Motor neuron (in vitro differentiated cells): ENCODE results near the gene KIRREL3. TPM values are rescaled to one million over a fixed set of nuclear protein-coding genes. Genes with fewer than 3 reads are reported as not detected.

Experiments
- ATAC-seq, 8 experiments: fragments of 200-7000 bp; cut with Tn5 transposase; replicated peaks in 6 of 8; 2 replicates each; pipeline ENCODE4 v1.8.0; 2021; ENCODE audit warnings: mild to moderate bottlenecking in 8 of 8, moderate library complexity in 8 of 8
- H3K27ac ChIP-seq, 2 donors: fragments of 250-450 bp; sonication (Bioruptor Pico); 2 replicates each; pipeline ENCODE4 v1.9.0; 2021; ENCODE audit warnings: antibody characterized with exemption in 2 of 2, mild to moderate bottlenecking in 2 of 2, moderate library complexity in 1 of 2
- H3K4me1 ChIP-seq, 2 donors: fragments of 250-450 bp; sonication (Bioruptor Pico); replicated peaks in 1 of 2; 2 replicates each; pipeline ENCODE4 v1.6.1; 2021; ENCODE audit warnings: antibody characterized with exemption in 2 of 2, mild to moderate bottlenecking in 2 of 2, moderate library complexity in 1 of 2
- H3K4me3 ChIP-seq, 5 donors: fragments of 250-450 bp; sonication (Bioruptor Pico); 2 replicates each; pipeline ENCODE4 v1.9.0; 2021; ENCODE audit warnings: antibody characterized with exemption in 5 of 5, mild to moderate bottlenecking in 5 of 5, moderate library complexity in 4 of 5
- WGBS, 10 experiments: fragments of 450-650 bp; shearing (Covaris generic); methylation state at CpG; one replicate each; pipeline ENCODE4 v1.0.0; 2022; 5-methylcytosine and 5-hydroxymethylcytosine counted together
- in situ Hi-C, 9 experiments: fragments of 400-800 bp; cut with MboI; loops; one replicate each; pipeline ENCODE4 v1.15.0; 2021; ENCODE audit warnings: low sequenced_read_pairs in 9 of 9, low pct_unique_long_range_greater_than_20kb in 2 of 9; ENCODE audit not compliant: unreplicated experiment in 9 of 9
- total RNA-seq, 8 experiments: library from RNA; unstranded; fragments of 300-600 nt; gene quantifications; 2 replicates each; pipeline versions ENCODE4 v1.2.3 to v1.2.4, GENCODE V29; 2022

The KIRREL3 gene
- total RNA-seq, 8 experiments from 2014 or later: 3.2 to 53.1 (median 4.8) TPM

DNA sequence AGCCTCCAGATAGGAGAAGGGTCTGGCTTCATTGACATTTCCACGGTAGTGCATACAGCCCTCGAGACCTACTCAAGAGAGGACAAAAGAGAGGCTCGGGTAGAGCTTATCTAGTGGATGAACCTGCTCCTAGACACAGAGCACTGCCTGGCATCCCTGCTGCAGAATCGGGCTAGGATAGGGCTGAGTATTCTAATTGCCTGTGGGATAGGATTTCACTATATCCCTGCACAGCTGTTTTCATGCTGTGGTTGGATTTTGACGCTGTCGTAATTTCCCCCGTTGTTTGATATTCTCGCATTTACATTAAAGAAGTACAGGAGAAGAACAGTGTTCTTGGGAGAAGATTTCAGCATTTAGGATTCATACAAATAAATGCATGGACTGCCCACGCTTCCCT, 107.8 kb downstream of the KIRREL3 start:
- Histone ChIP-seq H3K4me3 (no peak overlapping the region), H3K27ac (no peak overlapping the region), H3K4me1 (peaks cover 10 to 13% of the 10 kb centered on the region in 2 donors)
- peak in 4 of 8 experiments; percentile 20 to 32 (median 28) for ATAC-seq
- 43 to 100% (median 69%) methylated on average over 1 to 8 of the region's 9 CpGs; no CpG with 5 or more reads in 1 of the 10 experiments for WGBS, 10 experiments
- in situ Hi-C loops: no loop called here

DNA sequence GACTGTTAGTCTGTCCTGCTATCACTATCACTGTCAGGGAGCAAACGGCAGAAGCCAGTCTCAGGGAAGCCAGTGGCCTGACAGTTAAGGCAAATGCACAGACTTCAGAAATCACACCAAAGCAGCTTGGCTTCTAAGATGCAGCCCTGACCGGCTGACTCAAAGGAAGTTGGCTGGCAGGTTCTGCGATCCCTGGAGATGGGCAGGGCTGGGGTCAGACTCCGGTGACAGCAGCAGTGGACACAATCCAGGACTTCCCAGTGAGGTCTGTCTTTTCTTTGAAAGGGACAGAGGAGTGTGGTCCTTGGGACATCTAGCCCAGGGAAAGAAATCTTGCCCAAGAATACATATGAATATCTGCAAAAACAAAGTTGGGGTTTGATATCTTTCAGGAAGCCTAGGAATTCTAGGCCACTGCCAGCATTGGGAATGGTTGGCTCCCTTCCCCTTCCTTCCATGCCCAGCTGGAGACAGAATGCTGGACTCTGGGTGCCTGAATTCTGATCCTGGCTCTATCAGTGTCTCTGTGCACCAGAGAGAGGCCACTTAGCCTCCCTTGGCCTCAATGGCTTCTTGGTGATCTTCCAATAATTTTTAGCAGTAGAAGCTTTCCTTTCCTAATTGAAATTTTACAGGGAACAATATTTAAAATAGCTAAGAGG, 108.9 kb downstream of the KIRREL3 start:
- peak in 3 of 8 experiments; percentile 12 to 55 (median 41) for ATAC-seq
- Histone ChIP-seq H3K4me1 (peaks cover 10 to 13% of the 10 kb centered on the region in 2 donors), H3K4me3 (no peak overlapping the region), H3K27ac (no peak overlapping the region)
- 0 to 83% (median 67%) methylated on average over 1 to 4 of the region's 4 CpGs; no CpG with 5 or more reads in 4 of the 10 experiments for WGBS, 10 experiments
- in situ Hi-C loops: no loop called here

DNA sequence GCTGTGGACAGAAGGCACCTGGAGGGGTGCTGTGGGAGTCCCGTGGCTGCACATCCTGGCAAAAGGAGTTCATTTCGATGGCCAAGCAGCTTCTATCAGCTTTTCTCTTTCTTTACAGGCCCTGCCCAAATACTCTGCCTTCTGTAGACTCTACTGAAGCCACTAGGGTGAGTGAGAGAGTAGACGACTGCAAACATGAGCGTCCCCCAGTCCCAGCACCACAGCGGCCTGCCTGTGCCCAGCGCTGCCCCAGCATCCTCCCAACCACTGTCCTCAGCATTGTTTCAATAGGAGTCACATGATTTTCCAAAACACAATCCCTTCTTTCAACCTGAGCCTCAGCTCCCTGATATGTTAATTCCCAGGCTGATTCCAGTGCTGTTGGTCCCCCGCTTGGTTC, 110.0 kb downstream of the KIRREL3 start:
- WGBS, 10 experiments: 20 to 100% (median 45%) methylated on average over 1 to 6 of the region's 7 CpGs; no CpG with 5 or more reads in 3 of the 10 experiments
- in situ Hi-C loops: no loop called here
- Histone ChIP-seq H3K4me1 (peaks cover 10 to 15% of the 10 kb centered on the region in 2 donors), H3K4me3 (no peak overlapping the region), H3K27ac (no peak overlapping the region)
- peak in 5 of 8 experiments; percentile 47 to 82 (median 77) for ATAC-seq

DNA sequence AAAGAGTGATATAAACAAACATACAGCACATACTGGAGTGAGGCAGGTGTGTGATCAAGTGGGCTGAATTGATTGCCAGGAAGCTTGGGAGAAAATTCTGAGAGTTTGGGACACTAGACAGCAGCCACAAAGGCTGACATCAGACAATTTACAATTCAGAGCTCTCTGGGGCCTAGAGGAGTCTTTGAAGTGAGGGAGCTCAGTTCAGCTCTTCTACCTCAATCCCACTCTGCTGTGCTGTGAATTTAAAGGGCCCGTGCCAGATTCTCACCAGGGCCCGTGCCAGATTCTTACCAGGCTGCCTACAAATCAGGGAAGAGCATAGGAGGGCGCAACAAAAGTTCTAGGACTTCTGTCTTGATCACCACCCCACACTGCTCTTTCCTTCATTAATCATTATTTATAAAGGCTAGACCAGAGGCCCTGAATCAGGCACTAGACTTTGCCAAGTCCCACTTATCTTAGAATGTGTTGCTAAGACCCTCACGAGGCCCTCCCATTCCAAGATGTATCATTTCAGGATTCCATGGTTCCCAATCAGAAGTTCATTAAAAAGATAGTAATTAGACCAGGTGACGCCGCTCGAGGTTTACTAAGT, 112.4 kb downstream of the KIRREL3 start:
- in situ Hi-C loops: no loop called here
- Histone ChIP-seq H3K4me3 (no peak overlapping the region), H3K4me1 (peaks cover 5 to 13% of the 10 kb centered on the region in 2 donors), H3K27ac (no peak overlapping the region)
- 66 to 100% (median 77%) methylated on average over 1 to 7 of the region's 7 CpGs; no CpG with 5 or more reads in 1 of the 10 experiments for whole genome bisulfite sequencing, 10 experiments
- ATAC-seq: peak in 1 of 8 experiments; percentile 56

DNA sequence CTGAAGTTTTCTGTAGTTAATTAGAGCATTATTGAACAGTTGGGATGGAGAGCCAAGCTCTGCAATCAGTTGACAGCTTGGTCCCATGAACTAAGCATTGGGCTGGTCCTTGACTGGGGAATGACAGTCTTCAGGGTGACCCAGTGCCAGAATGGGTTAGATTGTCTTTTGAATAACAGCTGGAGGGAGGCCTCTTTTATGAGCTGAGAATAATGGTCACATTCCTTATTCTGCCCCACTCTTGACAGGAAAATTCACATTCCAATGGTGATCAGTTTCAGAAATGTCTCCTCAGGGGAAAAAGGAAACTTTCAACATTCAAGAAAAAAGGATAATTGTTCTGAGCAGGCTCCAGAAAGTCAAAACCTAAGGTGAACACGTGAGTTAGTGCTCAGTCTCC, 113.9 kb downstream of the KIRREL3 start:
- in situ Hi-C loops: no loop called here

DNA sequence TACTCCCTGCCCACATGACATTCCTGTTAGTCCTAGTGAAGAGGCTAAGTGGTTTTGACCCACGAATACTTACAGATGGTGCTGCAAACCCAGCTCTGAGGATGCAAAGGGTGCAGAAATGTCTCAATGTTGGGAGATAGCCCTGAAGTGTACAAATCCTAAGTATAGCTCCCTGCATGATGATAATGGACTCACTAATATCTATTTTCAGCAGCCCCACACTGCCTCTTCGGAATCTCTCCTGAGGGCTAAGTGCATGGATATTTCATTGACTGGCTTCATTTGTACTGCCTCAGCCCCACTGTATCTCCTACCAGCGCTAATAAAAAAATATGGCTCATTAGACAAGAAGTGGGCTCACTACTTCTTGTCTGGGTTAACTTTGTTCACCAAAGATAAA, 114.5 kb downstream of the KIRREL3 start:
- Histone ChIP-seq H3K4me3 (no peak overlapping the region), H3K27ac (no peak overlapping the region), H3K4me1 (peaks cover 0 to 2% of the 10 kb centered on the region in 2 donors)
- in situ Hi-C loops: no loop called here
- ATAC-seq: no peak
- WGBS, 10 experiments: 10 to 100% (median 84%) methylated on average over 1 to 3 of the region's 3 CpGs; no CpG with 5 or more reads in 2 of the 10 experiments

More for the DNA sequence above, 113.9 kb downstream of the KIRREL3 start:
- peak in 3 of 8 experiments; percentile 24 to 67 (median 45) for ATAC-seq
- Histone ChIP-seq H3K27ac (no peak overlapping the region), H3K4me1 (peaks cover 0 to 2% of the 10 kb centered on the region in 2 donors), H3K4me3 (no peak overlapping the region)
- 0 to 60% (median 40%) methylated on average over 1 of the region's 1 CpG; no CpG with 5 or more reads in 5 of the 10 experiments for WGBS, 10 experiments

DNA sequence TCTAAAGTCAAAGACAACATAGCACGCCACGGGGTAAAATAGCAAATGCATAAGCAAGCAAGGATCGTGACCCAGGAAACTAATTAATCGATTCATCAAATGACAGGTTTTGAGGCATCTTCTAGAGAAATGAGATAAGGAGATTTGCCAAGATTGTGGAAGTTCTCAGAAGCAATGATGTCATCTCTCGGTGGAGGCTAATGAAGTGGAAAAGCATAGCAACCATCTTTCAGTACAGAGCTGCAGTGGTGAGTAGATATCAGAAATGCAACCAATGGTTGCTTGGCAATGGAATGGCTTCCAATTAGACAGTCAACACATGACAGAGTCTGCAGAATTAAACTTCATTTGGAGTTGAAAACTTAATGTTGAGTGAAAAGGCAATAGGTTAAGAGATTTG, 116.0 kb downstream of the KIRREL3 start:
- in situ Hi-C loops: no loop called here
- Histone ChIP-seq H3K4me3 (no peak overlapping the region), H3K4me1 (peaks cover 0 to 4% of the 10 kb centered on the region in 2 donors), H3K27ac (no peak overlapping the region)
- peak in 1 of 8 experiments; percentile 67 for ATAC-seq
- WGBS, 10 experiments: 54 to 100% (median 76%) methylated on average over 1 to 5 of the region's 5 CpGs; no CpG with 5 or more reads in 4 of the 10 experiments

DNA sequence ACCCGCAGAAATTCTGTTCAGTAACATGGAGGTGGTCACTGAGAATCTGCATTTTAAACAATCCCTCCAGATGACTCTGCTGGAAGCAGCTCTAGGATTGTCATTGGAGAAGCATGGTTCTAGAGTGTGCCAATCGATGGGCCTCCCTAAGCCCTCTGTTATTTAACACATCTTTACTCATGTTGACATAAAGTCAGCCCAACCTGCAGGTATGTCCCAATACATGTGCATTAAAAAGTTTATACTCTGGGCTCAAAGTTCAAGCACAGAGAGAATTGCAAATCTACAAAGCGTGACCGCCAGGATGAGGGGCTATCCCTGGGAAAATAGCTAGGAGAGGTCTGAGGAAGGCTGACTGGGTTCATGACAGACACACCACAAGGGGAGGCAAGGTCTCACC, 116.4 kb downstream of the KIRREL3 start:
- 50 to 100% (median 74%) methylated on average over 1 to 4 of the region's 4 CpGs; no CpG with 5 or more reads in 2 of the 10 experiments for WGBS, 10 experiments
- ATAC-seq: peak in 1 of 8 experiments; percentile 11
- Histone ChIP-seq H3K27ac (no peak overlapping the region), H3K4me1 (peaks cover 1 to 8% of the 10 kb centered on the region in 2 donors), H3K4me3 (no peak overlapping the region)
- in situ Hi-C loops: no loop called here

DNA sequence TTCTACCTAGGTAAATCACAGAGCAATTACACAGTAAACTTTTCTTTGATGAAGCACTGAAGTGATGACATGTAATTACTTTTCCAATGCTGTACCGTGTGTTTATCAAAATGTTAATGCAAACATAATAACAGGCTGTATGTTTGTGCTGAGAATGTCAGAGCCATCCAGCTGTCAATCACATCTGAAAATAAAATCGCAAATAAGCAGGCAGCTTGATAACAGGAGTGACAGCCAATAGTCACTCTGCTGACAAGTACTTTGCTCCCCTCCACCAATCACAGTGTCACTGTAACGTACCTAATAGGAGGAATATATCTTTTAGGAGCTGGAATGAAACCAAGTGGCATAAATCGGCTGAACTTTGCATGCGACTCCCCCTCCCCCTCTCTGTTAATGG, 119.7 kb downstream of the KIRREL3 start:
- WGBS, 10 experiments: 33 to 100% (median 84%) methylated on average over 1 to 5 of the region's 5 CpGs

DNA sequence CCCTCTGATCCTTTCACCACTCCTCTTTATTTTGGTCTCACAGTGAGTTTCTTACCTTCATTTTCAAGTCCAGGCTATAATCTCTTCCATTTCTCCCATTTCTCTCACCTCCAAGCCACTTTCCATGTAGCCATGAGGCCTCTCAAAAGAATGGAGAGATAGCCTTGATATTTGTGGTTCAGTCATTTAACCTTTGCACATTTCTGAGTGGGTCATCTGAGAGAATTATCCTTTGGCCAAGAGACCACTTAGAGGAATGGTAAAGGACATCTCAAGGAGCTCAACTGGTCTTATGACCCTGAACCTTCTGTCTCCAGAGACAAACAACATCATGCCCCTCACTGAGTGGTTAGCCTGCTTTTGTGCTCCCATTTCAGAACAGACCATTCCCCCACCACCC, 121.1 kb downstream of the KIRREL3 start:
- no peak for ATAC-seq
- in situ Hi-C loops: no loop called here
- H3K4me1 ChIP-seq: peaks cover 8 to 21% of the 10 kb centered on the region in 2 donors
- H3K27ac ChIP-seq: no peak overlapping the region
- no peak overlapping the region for H3K4me3 ChIP-seq

More for the DNA sequence above, 119.7 kb downstream of the KIRREL3 start:
- in situ Hi-C loops: no loop called here
- peaks cover 8 to 16% of the 10 kb centered on the region in 2 donors for H3K4me1 ChIP-seq
- no peak overlapping the region for H3K4me3 ChIP-seq
- no peak overlapping the region for H3K27ac ChIP-seq
- ATAC-seq: no peak

DNA sequence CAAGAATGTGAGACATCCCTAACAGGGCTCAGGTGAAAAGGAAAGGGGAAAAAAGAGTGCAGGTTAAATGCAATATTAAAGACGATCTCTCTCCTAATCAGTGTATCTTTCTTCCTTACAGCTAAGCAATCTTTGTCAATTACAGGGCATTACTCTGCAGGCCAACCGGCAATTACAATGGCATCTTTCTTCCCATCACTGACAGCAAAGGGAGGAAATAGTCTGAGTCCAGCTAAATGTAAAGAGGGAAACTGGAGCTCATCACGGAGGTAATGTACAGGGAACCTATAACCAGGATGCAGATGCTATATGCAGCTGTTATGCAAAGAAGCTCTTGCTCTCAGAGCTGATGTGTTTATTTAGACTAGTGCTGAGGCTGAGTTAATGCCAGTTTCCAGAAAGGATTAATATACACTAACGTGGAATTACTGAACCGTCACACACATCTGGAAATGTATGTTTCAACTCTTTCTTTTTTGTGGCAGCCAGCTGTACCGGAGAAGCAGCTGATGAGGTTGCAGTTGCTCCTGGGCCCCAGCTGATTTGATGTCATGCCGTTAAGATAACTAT, 121.6 kb downstream of the KIRREL3 start:
- H3K4me1 ChIP-seq: peaks cover 8 to 21% of the 10 kb centered on the region in 2 donors
- no peak overlapping the region for H3K4me3 ChIP-seq
- in situ Hi-C loops: no loop called here
- 17 to 83% (median 68%) methylated on average over 1 to 6 of the region's 7 CpGs; no CpG with 5 or more reads in 1 of the 10 experiments for WGBS, 10 experiments
- ATAC-seq: peak in 5 of 8 experiments; percentile 47 to 59 (median 56)
- H3K27ac ChIP-seq: no peak overlapping the region

DNA sequence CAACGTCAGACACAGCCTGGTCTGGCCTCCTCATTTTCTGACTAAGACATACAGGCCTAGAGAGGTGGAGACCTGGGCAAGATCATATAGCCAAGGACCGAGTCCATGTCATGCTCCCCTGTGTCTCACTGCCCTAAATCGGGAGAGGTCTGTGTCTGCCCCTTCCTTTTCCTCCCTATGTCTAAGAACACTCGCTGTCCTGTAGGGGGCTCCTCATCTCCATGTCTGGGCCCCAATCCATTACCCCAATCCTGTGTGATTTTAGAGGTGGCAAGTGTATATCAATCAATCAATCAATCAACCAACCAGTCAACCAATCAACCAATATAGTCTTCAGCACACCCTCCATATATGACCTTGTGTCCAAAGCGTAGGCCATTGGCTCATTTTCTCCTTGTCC, 125.7 kb downstream of the KIRREL3 start:
- H3K27ac ChIP-seq: no peak overlapping the region
- 33 to 61% (median 50%) methylated on average over 1 to 4 of the region's 5 CpGs; no CpG with 5 or more reads in 2 of the 10 experiments for WGBS, 10 experiments
- in situ Hi-C loops: no loop called here
- H3K4me3 ChIP-seq: no peak overlapping the region
- peaks cover 8 to 21% of the 10 kb centered on the region in 2 donors for H3K4me1 ChIP-seq
- peak in 1 of 8 experiments; percentile 40 for ATAC-seq

DNA sequence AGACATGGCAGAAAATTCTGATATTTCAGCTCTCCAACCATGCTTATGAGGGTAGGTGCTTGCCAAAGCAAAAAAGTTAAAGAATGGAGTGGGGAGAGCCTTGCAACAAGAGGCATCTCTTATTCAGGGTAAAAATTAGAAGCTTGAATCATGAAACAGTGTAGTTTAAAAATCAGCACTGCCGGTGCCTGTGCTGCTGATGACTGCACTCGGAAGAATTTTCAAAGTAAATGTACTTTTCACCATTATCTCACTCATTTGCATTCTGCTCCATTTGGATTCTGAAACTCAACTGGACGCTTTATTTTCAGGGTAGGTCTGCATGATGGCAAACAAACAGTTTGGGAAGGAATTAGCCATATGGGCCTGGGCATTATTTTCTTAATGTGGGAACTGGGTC, 126.3 kb downstream of the KIRREL3 start:
- H3K27ac ChIP-seq: no peak overlapping the region
- no peak for ATAC-seq
- 20 to 95% (median 67%) methylated on average over 1 to 3 of the region's 3 CpGs; no CpG with 5 or more reads in 2 of the 10 experiments for WGBS, 10 experiments
- H3K4me1 ChIP-seq: peaks cover 7 to 16% of the 10 kb centered on the region in 2 donors
- no peak overlapping the region for H3K4me3 ChIP-seq
- in situ Hi-C loops: no loop called here
